Heart left ventricle (tissue), 16 donors: ENCODE data around the gene DNAH3. TPM values are rescaled to one million over a fixed set of nuclear protein-coding genes. Genes with fewer than 3 reads are reported as not detected.
"Not testable (repeated sequence)": the region's sequence is repeated elsewhere in the genome, so short reads cannot be mapped to it uniquely, and the experiment has no call there.

Source experiments
- ATAC-seq, 4 donors: fragments of 200-7000 bp; cut with Tn5 transposase; one replicate each; pipeline ENCODE4 v1.9.1; 2020 to 2022; ENCODE audit warnings: moderate library complexity in 4 of 4, mild to moderate bottlenecking in 3 of 4, moderate number of reproducible peaks in 1 of 4
- DNase-seq, 5 donors: peaks; one replicate each; pipeline ENCODE4 v3.0.0-alpha.2; 2020
- H3K27ac ChIP-seq, 12 donors: fragments of 200-600 bp; sonication (generic) in 4 of 12; one replicate each; pipeline versions ENCODE4 v1.5.0 to v1.8.0; 2016 to 2022; ENCODE audit warnings: mild to moderate bottlenecking in 2 of 12
- H3K27me3 ChIP-seq, 9 donors: fragments of 200-600 bp; sonication (generic) in 2 of 9; one replicate each; pipeline versions ENCODE4 v1.5.1 to v1.8.0; 2016 to 2022; ENCODE audit warnings: mild to moderate bottlenecking in 3 of 9
- H3K36me3 ChIP-seq, 9 donors: fragments of 200-600 bp; sonication (generic) in 2 of 9; one replicate each; pipeline versions ENCODE4 v1.5.0 to v1.8.0; 2018 to 2022; ENCODE audit warnings: mild to moderate bottlenecking in 2 of 9
- H3K4me1 ChIP-seq, 12 donors: fragments of 200-600 bp; sonication (generic) in 4 of 12; one replicate each; pipeline versions ENCODE4 v1.5.0 to v1.8.0; 2016 to 2022; ENCODE audit warnings: mild to moderate bottlenecking in 3 of 12
- H3K4me3 ChIP-seq, 12 donors: fragments of 200-600 bp; sonication (generic) in 4 of 12; one replicate each; pipeline versions ENCODE4 v1.5.0 to v1.8.0; 2017 to 2022; ENCODE audit warnings: mild to moderate bottlenecking in 9 of 12, moderate library complexity in 4 of 12
- H3K9me3 ChIP-seq, 12 donors: fragments of 200-600 bp; sonication (generic) in 4 of 12; one replicate each; pipeline versions ENCODE4 v1.5.0 to v1.8.0; 2016 to 2022; ENCODE audit warnings: mild to moderate bottlenecking in 1 of 12
- POLR2A ChIP-seq, 2 donors: fragments of 450-650 bp; IDR thresholded peaks; one replicate each; pipeline ENCODE4 v1.6.1; 2017; ENCODE audit warnings: antibody characterized with exemption in 2 of 2, mild to moderate bottlenecking in 2 of 2, moderate library complexity in 2 of 2
- WGBS, 4 donors: extraction: QIAGEN DNeasy Blood & Tissue Kit in 2 of 4; methylation state at CpG; one replicate each; pipeline versions ENCODE4 v1.1.5 to v1.1.7; 2013 to 2018; 5-methylcytosine and 5-hydroxymethylcytosine counted together
- intact Hi-C, 10 donors: fragments of 100-400 bp; cut with DNase I; formaldehyde crosslinking; loops; one replicate each; pipeline versions ENCODE4 v1.11.1 to v1.14.2; 2022
- polyA plus RNA-seq, 2 donors: library from polyadenylated mRNA; stranded (reverse); fragments of 200-250 nt; gene quantifications; one replicate each; pipeline ENCODE4 v1.2.3, GENCODE V29; 2013
- total RNA-seq, 9 donors: library from RNA; depleted of rRNA in 2 of 9; stranded (reverse); fragments of >200 nt in 2 of 9; fragmentation: NEBNext Ultra II Directional in 3 of 9; extraction: Animal tissue kit (Norgen Biotek cat#: 25700) in 3 of 9; gene quantifications; one replicate each; pipeline versions ENCODE4 v1.1.0 to v1.2.4, GENCODE V29; 2016 to 2023
- TF ChIP-seq, protein P1 (sequence below), 12 donors: fragments of 200-600 bp; sonication (generic) in 4 of 12; IDR thresholded peaks; one replicate each; pipeline versions ENCODE4 v1.5.0 to v1.8.0; 2018 to 2022; ENCODE audit warnings: antibody characterized with exemption in 12 of 12, mild to moderate bottlenecking in 5 of 12
- donor health status: ischemic (EF 13 %, LVEDD 7.1; RV severe dilation, severe dysfunction).
- donor health status: healthy with polysubstance abuse.
- donor health status: DM: no; HTN: yes; CAD: no.
- donor health status: DM: no; HTN: no; CAD: no.
- donor health status: ischemic (EF 25% LVEDD 6.9; RV normal size, moderate dysfunction).
- donor health status: ischemic (EF 25% LVEDD 5.7; RV mildly dilated, moderate dysfunction).
- donor health status: healthy.
- donor health status: DM: yes; HTN: yes; CAD: no.
- donor health status: ischemic (EF 35%, LVEDD 5.7; RV mildly dilated, moderate dysfunction).
- donor health status: nonischemic (EF 11% LVEDD 7.7; RV severe dilation, severe dysfunction).
- donor health status: DM: yes; HTN: yes; CAD: no.
- donor health status: PGD.
- donor health status: ischemic (EF 29% LVEDD 5.4; RV normal size, mild dysfunction).
- donor health status: nonischemic (EF 23%, LVEDD 6.1; RV moderate dilation, normal function).

DNAH3 gene
- total and polyA plus RNA-seq, 11 donors: 0.01 to 2.0 (median 0.87) TPM

GRCh38 chr16:21117567-21117966, 33.1 kb downstream of the DNAH3 start:
- no peak overlapping the region for H3K27ac ChIP-seq
- no peaks in the 10 kb centered on the region for H3K27me3 ChIP-seq
- H3K4me1 ChIP-seq: peaks cover 0 to 6% (median 0%) of the 10 kb centered on the region in 12 donors
- DNase-seq: no peak
- no peaks in the 10 kb centered on the region for H3K36me3 ChIP-seq
- intact Hi-C loops: no loop called here
- 82 to 93% (median 92%) methylated on average over 4 of the region's 4 CpGs for WGBS, 4 donors
- ATAC-seq: no peak
- no peak overlapping the region for H3K4me3 ChIP-seq
- no peaks in the 10 kb centered on the region for H3K9me3 ChIP-seq
- no peak for TF ChIP-seq POLR2A (IDR thresholded peaks at IDR 0.05)
- TF ChIP-seq, protein P1, sequence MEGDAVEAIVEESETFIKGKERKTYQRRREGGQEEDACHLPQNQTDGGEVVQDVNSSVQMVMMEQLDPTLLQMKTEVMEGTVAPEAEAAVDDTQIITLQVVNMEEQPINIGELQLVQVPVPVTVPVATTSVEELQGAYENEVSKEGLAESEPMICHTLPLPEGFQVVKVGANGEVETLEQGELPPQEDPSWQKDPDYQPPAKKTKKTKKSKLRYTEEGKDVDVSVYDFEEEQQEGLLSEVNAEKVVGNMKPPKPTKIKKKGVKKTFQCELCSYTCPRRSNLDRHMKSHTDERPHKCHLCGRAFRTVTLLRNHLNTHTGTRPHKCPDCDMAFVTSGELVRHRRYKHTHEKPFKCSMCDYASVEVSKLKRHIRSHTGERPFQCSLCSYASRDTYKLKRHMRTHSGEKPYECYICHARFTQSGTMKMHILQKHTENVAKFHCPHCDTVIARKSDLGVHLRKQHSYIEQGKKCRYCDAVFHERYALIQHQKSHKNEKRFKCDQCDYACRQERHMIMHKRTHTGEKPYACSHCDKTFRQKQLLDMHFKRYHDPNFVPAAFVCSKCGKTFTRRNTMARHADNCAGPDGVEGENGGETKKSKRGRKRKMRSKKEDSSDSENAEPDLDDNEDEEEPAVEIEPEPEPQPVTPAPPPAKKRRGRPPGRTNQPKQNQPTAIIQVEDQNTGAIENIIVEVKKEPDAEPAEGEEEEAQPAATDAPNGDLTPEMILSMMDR (IDR thresholded peaks at IDR 0.05): no peak

GRCh38 chr16:21116148-21116693, 34.4 kb downstream of the DNAH3 start:
- Histone ChIP-seq H3K4me3 (peak overlapping the region in 10 of 12 donors; percentile 15 to 48 (median 32)), H3K4me1 (peaks cover 0 to 6% (median 0%) of the 10 kb centered on the region in 12 donors), H3K27ac (peak overlapping the region in 1 of 12 donors; percentile 25), H3K27me3 (no peaks in the 10 kb centered on the region), H3K36me3 (no peaks in the 10 kb centered on the region), H3K9me3 (no peaks in the 10 kb centered on the region)
- DNase-seq: peak in 1 of 5 donors; percentile 7
- intact Hi-C loops: no loop called here
- peak in 1 of 2 donors; percentile 8 for TF ChIP-seq POLR2A (IDR thresholded peaks at IDR 0.05)
- TF ChIP-seq, protein P1 (IDR thresholded peaks at IDR 0.05): no peak
- peak in 2 of 4 donors; percentile 38 to 49 for ATAC-seq
- 35 to 45% (median 42%) methylated on average over 13 of the region's 13 CpGs for WGBS, 4 donors

DNA sequence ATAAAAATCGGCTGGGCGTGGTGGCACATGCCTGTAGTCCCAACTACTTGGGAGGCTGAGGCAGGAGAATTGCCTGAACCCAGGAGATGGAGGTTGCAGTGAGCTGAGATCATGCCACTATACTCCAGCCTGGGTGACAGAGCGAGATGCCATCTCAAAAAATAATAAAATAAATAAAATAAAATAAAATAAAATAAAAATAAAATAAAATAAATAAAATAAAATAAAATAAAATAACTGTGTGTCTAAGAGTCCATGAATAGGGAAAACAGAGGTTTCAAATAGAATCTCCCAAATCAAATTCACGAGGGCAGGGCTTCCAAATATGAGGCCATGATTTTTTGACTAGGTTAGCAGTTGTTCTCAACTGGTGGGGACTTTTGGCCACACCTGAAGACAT, 35.1 kb downstream of the DNAH3 start:
- H3K27ac ChIP-seq, H3K4me3 ChIP-seq, H3K9me3 ChIP-seq, intact Hi-C loops, H3K27me3 ChIP-seq, H3K36me3 ChIP-seq, H3K4me1 ChIP-seq, ATAC-seq, DNase-seq: not testable (repeated sequence)
- 95 to 98% (median 95%) methylated on average over 4 of the region's 4 CpGs for WGBS, 4 donors

DNA sequence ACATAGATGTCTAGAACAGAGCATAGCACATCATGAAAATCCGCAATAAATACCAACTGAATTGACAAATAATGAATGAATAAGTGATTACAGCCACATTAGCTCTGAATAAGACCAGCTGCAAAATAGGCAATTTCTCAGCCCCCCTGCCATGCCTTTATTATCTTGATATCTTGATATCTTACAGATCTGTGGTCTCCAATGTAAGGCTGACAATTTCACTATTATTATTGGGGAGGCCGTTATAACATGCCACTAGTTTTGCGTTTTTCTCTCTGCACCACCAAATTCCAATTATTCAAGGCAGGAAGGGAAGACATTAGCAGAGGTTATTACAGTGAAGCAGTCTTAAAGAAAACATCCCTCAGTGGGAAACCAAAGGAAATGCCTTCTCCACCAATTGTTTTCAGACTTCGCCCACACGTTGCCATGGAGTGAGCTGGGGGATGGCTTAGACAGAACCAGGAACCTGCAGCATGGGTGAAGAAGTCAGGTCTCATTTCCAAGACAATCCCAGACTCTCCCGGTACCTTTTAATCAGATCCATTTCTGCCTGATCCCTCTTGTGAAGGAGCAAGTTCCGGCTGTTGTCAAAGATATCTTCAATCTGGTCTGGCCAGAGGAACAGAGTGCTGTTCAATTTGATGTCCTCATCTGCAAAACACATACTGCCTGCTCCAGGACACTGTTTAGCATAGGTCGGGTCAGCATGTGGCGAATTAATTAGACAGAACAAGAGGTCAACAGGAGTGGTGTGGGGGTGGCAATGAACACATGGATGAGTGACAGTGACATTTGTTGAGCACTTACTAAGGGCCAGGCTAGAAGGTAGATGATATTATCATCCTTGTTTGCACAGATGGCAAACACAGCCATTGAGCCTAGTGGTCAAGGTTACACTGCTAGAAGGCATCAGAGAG, 46.4 kb downstream of the DNAH3 start:
- Histone ChIP-seq H3K27ac (peak overlapping the region in 3 of 12 donors; percentile 15 to 29 (median 23)), H3K9me3 (no peaks in the 10 kb centered on the region), H3K27me3 (no peaks in the 10 kb centered on the region), H3K4me1 (peaks cover 0 to 9% (median 0%) of the 10 kb centered on the region in 12 donors), H3K4me3 (no peak overlapping the region), H3K36me3 (no peaks in the 10 kb centered on the region)
- 41 to 65% (median 53%) methylated on average over 9 of the region's 9 CpGs for WGBS, 4 donors
- no peak for TF ChIP-seq POLR2A (IDR thresholded peaks at IDR 0.05)
- TF ChIP-seq, protein P1 (IDR thresholded peaks at IDR 0.05): no peak
- ATAC-seq (peak in 3 of 4 donors; percentile 41 to 65 (median 46)), DNase-seq (no peak)
- intact Hi-C loops: no loop called here
